GM21381 (cell line): Measurements from ENCODE around the gene RAG1.

ENCODE experiments used
- ATAC-seq: cut with Tn5 transposase; IDR thresholded peaks from one replicate; pipeline ENCODE4 v1.9.1; 2021; ENCODE audit warnings: mild to moderate bottlenecking, moderate library complexity; ENCODE audit not compliant: unreplicated experiment

The RAG1 gene

DNA sequence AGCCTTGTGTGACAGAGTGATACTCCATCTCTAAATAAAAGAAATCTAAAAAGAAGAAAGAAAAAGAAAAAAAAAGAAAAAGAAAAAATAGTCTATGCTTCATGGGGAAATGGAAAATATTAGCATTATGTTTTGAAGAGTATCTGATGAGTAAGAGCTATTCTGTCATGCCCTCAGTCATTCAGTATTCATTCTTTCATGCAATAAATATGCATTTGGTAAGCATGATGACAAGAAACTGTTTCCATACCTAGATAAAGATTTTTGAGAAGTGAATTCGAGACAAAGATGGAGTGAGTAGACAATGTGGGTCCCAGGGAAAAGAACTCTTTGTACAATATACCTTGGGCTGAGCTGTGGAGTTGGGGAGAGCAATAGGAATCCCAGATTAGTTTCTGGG is 20.3 kb downstream of the RAG1 start:
- no peak for ATAC-seq

DNA sequence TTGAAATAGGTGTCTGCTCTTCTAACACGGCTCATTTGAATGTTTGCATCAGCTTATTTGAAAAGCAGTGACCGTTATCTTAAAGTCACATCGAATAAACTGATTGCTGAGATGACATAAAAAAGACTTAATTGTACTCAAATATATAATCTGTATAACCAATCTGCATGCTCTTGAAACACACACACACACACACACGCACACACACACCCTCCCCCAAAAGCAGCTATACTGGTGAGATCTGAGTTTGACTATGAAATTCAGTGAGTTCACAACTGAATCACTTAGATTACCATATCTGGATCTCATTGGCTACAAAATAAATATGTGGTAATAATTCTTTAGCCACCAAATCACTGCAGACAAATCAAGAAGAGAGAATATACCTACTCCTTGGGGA is 22.7 kb downstream of the RAG1 start:
- ATAC-seq = no peak

DNA sequence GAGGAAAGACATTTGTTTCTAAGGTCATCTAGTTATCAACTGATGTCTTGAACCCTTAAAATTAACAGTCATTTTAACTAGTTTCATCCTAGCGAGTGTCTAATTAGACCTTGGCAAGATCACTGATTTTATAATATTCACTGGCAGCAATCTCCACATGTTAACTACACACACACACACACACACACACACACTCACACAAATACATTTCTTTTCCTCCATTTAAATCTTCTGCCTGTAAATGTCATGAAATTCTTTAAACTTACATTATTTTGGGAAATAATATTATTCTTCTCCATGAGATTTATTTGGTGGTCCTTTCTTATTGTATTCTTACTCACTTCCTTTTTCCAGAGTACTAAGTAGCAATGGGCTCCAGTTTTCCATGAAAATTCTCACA is 23.6 kb downstream of the RAG1 start:
- no peak for ATAC-seq

DNA sequence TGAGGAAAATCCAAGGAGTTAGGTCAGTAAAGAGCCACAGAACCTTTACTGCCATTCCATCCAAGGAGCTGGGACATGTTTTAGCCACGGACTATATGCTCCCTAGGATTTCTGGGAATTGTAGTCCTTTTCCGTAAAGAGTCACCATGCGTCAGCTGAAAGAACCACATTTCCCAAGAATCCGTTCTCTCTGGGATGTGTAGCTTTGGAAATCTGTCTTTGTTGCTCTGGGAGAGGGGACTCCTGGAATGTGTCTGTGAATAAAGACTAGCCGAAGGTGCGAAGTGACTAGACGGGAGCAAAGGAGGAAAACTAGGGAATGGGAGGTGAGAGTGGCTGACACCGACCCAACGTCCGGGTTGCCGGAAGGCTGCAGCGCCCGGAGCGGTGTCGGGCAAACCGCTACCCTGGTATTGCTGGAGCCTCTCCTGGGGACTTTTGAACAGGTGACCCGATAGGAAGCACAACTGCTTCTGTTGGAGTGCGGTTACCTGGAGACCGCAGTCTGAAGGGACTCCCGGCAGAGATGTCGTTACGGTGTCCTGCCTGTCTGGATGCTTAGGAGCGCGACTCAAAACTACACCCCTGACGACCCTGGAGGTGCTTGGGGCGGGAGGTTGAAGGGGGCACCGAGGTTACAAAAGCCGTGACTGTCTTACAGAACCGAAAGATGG is 26.6 kb downstream of the RAG1 start, which contains the start of gene IFTAP:
Gene IFTAP, plus strand, starts transcription at position 187 of the 674 bp plus-strand sequence. CDS start 15,602 bp downstream, outside the sequence.
- ATAC-seq = peak; percentile 68

DNA sequence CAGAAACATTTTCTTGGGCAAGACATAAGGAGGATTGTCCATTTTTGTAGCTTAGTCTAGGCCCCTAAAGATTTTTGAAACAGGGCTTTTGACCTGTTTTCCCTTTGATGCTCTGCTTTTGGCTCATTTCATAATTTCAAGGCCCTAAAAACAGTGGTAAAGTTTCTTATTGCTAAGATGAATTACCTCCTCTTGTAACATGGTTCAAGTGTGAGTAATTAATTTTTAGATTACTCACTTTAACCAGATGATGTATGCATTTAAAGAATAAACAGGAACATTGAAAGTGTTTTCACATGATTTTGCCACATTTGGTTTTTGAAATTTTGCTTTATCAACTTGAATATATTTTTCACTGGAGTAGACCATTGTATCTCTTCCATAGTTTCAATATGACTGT is 29.1 kb downstream of the RAG1 start:
- ATAC-seq = no peak

DNA sequence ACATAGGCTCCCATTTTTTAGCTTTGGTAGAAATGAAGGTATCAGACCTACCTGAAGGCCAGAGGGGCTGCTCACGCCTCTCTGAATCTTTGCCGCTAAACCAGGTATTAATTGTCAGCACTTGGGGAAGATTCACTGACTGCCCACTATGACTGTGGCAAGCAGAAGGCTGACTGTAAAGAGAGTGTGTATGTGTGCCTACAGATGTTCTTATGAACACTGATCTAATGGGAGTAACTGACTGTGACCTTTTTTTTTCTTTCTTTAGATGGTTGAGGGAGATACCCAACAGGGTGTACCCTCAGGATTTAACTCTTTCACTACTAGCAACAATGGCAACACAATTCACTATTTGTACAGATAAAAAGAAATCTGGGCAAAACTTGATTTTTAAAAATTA is 30.2 kb downstream of the RAG1 start, which contains the start of gene RAG2:
Gene RAG2, minus strand, starts transcription at position 186 of the 400 bp plus-strand sequence. CDS start 4,068 bp downstream, outside the sequence.
- ATAC-seq = no peak

DNA sequence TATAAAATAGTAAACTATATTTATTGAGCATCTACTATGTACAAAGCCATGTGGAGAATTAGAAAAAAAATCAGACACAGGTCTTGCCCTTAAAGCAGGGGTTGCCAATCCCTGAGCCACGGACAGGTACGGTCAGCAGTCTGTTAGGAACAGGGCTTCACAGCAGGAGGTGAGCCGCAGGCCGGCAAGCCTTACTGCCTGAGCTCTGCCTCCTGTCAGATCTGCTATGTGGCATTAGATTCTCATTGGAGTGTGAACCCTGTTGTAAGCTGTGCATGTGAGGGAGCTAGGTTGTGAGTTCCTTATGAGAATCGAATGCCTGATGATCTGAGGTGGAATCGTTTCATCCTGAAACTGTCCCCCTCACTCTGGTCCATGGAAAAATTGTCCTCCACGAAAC is 32.4 kb downstream of the RAG1 start:
- ATAC-seq = no peak

DNA sequence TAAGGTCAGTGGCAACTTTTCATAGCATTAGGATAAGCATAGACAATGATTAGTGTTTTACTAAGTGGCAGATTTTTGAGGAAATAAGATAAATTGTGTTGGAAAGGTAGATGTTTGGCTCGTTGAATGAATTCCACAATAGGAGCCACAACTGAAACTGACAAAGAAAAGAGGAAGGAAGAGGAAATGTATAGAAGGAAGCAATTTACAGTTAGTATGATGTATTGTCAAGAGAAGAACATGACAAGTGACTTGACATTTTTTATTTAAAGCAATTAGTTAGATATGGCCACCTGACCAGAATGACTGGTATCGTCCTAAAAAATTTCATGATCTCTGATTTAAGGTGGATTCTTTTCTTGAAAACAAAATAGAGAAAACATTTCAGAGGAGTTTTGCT is 33.3 kb downstream of the RAG1 start:
- no peak for ATAC-seq

DNA sequence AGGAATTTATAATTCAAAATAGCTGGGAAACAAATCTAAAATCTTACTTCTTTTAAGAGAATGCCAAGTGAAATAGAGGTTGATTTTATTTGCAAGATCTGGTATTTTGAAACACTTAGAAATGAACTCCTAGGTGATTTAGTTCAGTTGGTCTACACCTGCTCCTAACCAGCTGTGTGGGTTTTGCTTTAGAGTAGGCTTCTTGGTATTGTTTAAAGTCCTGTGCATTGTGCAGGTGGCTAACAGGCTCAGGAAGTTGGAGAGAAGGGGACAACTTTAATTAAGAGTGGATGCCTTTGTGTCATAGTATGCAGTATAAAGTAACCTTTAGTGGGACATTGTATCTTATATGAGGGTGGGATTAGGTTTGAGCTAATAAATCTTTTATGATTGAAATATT is 34.3 kb downstream of the RAG1 start:
- no peak for ATAC-seq

DNA sequence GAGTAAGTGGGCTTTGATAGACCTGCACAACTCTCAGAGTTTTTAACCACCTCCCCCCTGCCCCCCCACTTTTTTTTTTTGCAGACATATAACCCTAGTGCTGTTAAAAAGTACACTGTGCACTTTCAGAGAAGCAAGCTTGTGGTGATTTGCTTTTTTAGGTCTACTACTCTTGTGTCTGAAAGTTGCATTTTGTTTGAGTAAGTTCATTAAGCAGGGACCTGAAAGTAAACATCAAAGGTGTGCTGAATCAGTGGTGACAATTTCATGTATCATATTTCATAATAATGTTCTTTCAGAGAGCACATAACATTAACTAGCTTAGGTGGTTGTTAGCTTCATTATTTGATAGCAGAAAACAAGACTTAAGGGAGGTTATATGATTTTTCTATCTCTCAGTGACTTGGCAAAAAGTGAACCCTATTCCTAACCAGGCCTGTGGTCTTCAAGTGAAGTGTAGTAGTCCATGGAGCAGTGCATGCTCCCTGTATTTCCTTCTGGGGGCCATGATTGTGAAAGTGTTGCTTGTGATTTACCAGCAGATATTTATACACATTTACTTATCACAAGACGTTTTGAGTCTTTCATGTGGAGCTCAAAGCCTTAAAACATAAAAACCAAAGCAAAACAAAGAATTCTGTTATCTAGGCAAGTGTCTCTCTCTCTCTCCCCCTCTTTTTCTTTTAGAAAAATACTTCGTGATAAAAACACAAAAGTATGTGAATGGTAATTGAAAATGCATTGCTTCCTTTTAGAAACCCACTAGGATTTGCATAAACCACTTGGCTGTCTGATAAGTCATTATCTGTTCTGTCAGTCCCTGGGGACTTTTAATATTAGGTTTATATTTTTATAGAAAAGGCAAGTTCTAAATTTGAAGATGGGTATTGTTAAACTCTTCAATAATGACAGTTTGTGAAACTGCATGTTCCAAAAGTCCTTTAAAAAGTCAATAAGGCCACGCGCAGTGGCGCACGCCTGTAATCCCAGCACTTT is 37.7 kb downstream of the RAG1 start:
- ATAC-seq = no peak

DNA sequence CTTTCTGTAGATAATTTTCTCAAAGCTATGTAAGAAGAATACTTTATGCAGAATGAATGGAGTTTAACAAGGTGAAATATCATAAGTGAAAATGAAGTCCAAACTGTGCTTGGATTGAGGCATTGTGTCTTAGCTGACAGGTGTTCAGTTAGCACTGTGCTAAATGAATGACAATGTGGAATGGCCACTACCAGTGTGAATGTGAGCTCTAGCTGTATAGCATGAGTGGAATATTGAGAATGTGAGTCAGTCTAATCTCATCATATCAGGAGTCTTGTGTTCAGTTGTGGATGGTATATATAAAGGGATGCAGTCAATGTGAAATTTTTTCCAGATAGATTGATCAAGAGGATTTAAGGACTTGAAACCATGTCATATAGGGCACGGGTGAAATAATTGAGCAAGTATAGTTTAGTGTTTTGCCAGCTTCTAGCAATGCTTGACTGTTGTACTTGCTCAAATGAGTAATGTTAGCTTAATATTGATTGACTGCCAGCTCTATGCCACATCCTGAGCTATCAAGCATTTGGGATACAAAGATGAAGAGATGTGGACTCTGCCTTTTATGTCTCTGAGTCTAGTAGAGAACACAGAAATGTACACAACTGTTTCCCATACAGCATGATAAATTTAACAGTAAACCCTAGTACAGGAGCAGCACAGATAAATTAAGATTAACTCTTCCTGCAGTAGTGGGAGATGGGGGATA is 40.8 kb downstream of the RAG1 start:
- ATAC-seq = no peak

DNA sequence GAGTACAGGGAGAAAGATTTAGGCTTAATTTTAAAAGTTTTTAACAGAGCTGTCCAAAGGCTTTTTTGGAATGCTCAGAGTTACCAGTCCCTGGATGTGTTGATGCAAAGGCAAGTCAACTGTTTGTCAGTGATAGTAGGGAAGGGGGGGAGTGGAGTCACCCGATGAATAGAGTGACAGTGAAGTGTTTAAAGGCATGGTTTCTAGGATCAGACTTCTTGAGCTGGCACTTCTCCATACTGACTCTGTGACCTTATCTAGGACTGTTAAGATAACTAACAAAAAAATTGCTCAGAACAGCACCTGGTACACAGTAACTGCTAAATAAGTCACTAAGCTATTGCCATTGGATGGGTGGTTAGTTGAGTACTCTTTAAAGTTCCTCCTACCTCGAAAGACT is 41.6 kb downstream of the RAG1 start:
- ATAC-seq = no peak

DNA sequence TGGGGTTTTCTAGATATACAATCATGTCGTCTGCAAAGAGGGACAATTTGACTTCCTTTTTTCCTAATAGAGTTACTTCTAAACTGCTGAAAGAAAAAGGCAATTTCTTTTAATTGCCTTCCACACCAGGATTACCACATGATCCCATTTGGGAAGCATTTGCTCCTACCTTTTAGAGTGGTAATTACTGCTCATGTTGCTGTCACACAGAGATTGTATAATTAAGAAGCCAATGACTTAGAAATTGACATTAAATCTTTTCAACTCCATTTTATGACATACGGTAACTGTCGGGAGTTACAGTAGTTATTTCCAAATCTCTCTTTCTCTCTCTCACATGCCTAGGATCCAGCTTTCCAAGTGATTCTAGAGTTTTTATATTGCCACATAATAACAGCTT is 48.0 kb downstream of the RAG1 start:
- ATAC-seq = no peak

DNA sequence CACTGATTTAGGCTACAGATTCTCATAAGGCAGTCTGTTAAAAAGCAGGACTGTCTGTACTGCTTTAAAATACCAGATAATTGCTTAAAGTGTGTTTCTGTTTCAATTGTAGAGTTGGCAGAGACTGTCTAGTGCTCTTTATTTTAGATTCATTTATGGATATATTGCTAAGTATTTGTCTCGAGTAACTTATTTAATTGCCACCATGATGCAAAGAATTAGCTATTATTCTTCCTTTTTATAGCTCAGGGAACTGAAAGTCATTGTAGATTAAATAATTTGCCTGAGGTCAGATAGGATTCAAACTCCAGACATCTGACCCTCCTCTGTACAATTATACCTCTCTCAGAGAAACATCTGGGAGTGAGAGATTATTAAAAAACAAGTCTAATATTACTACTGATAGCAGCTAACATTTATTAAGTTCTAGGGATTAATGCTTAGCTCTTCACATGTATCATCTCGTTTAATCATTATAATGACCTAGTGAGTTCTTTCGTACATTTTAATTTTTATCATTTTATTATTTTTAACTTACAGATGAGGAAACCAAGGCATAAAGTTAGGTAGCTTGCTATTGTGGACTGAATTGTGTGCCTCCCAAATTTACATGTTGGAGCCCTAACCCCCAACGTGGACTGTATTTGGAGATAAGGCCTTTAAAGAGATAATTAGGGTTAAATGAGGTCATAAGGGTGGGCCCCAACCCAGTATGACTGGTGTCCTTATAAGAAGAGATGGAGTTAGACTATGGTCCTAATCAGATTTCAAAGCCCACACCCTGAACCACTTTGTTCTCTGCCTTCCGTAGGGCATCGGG is 49.9 kb downstream of the RAG1 start:
- no peak for ATAC-seq

DNA sequence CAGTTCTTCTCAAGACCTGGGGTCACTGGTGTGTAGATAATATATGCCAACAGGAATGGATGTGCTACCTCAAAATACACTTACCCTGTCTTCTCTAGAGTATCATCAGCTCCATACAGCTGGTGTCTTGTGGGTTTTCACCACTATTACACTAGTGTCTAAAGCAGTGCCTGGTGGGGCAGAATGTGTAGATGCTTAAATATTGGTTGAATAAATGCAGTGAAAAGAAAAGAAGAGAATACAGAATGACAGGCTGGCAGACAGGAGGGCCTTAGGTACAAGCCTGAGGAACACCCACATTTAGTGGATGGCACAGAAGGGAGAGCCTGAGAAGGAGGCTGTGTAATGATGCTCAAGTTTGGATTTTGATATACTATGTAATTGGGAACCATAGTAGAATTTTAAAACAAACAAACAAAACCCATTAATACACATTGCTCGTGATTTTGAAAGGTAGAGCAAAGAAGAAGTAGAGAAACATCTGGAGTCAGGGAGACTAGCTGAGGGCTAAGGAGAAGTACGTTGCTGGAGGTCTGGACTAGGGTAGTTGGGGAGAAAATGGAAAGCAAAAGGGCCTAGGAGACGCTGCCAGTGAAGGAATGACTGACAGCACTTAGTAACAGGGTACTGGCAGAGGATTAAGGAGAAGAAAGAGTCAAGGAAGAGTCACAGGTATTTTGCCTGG is 50.7 kb downstream of the RAG1 start:
- no peak for ATAC-seq

DNA sequence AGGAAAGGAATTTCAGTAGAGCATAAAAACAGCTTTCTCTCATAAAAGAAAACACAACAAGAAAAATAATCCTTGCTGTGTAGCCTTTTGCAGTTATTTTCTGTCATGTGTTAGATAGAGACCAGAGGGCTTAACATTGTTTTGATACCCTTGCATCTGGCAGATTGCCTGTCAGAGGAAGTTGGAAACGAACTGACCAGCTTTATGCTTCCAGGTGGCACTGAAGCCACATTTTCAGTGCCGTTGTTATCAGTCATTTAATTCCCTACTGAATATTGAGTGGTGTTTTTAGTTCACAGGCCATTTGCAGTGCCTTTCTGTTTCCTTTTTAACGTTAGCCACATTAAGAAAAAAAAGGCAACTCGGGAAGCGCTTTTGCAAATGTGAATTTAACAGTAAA is 51.7 kb downstream of the RAG1 start:
- ATAC-seq = no peak

DNA sequence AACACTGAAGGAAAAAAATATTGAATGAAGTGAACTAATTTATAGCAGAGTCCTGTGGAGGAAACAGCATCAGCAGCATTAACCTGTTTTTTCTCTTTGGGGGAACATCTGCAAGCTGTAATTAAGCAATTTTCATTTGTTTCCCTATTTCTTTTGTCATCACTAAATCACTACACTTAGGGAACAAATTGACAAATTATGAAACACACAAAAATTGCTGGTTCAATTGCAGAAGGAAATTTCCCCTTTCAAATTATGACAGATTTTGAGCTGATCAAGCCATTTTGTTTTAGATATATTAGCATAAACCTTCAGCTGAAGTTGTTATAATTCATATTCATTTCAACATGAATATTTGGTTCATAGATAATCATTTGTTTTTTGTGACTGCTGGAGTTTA is 52.4 kb downstream of the RAG1 start:
- ATAC-seq = no peak

DNA sequence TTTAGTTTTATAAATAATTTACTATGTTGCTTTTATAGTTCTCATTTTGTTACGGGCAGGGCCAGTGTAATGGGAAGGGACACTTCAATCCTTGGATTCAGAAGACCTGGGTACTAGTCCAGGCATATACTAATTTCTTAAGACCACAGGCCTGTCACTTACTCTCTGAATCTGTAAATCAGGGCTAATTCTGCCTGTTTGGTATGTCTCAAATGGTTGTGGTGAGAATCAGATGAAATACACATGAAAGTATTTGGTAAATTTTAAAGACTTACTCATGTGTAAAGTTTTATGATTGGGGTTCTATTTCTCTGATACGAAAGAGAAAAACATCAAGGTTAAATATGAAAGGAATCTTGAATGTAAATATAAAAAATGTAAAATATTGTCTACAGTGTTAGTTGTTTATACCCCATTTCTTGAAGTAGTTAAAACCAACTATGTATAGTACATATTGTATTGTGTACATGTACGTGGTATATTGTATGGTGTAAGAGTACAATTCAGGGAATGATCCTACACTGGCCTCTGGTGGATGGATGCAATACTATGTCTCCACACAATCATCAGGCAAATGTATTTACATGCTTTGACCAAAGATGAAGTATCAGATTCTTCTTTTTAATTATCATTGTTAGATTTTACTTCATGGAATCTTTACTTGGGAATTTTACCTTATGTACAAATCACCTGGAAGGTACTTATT is 54.8 kb downstream of the RAG1 start:
- ATAC-seq = no peak

DNA sequence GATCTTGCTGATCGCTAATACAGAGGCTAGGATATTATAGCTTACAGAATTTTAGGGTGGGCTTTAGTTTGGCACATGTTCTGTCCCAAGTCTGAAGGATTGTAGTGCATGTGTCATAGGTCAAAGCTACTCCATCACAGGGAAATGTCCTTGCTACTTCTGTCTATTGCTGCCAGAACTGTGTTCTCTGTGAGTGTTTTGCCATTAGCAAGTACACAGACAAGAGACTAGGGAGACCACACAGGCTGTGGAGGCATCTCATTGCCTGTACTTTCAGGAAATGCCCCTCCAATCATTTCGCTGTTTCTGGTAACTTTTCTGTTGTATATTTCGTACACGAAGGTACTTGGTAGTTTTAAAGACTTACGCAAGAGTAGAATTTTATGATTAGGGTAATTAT is 55.7 kb downstream of the RAG1 start:
- ATAC-seq = no peak
